ENCODE measurements around the gene CEBPE.
A peak's percentile ranks its signal among the peaks of the same experiment; 100 is the strongest.

CEBPE gene

GRCh38 chr14:23101213-23101970 is 17.7 kb downstream of the CEBPE start:
- DNase-seq: no peak

DNA sequence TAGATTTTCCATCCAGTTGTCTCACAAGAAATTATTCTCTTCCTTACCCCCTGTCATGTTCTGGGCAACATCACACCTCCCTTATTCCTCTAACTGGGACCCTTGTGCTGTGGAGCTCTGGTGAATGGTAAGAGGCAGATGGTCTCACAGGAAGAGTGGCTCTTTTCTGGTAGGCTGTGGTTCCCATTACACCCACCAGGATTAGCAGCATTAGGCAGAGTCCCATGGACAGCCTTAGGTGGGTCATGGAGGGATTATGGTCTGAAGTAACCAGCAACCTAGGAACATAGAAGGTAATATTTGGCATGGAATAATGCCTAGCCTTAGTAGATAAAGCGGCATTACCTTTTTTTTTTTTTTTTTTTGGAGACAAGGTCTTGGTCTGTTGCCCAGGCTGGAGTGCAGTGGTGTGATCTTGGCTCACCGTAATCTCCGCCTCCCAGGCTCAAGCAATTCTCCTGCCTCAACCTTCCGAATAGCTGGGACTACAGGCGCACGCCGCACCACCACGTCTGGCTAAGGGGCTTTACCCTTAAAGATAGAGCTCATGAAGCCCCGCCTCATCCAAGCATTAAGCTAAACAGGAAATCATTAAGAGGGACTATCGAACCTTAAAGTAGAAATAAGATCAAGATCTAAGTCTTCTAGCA is 19.7 kb downstream of the CEBPE start:
- DNase-seq: no peak

DNA sequence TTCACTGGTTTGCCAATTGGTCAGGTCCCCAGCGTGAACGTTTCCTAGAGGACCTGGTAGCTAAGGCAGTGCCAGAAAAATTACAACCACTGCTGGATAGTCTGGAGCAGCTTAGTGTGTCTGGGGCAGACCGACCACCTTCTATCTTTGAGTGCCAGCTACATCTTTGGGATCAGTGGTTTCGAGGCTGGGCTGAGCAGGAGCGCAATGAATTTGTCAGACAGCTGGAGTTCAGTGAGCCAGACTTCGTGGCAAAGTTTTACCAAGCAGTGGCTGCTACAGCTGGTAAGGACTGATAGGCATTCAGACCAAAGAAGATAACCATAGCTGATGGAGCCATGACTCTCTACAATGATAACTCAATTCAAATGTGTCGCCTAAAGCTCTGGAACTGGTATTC is 21.3 kb downstream of the CEBPE start:
- DNase-seq: no peak

DNA sequence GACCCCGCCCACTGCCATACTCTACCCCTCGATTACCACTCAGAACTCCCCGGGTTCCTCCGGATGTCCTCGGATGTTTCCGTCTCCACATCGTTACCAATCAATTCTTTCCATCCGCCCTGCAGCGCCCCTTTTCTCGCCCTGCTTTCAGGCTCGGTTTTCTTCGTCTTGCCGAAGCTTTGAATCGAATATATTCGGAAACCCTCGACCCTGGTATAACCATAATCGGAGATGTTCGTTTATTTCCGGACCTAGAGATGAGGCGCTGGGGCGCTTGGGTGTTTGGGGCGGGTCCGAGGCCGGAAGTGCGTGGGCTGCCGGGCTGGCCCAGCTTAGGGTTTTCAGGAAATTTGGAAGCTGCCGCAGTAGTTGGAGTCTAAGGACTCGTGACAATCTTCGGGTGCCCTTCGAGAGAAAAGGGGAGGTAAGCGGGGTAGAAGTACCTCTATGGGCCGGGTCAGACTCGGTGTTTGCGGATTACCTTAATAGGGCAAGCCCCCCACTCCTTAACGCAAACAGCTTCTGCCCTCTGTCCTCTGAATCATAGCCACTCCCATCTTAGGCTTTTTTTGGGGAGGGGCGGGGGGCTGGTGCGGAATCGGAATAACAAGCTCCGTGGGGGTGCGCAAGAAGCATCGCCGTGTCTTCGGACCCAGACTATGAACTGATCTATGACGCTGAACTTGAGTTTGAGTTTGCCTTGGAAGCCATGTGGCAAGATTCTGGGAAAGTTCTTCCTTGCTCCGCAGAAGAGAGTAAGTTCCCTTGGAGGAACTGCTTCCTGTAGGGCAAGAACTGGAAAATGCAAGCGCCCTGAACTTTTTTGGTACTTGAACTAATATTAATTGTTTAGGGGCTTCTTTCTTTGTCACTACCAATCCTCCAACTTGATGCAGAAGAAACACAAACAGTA is 23.6 kb downstream of the CEBPE start, which contains the start of gene C14orf119:
Gene C14orf119 (plus strand): TSS at position 310 of the 913 bp plus-strand sequence. CDS start 2,154 bp downstream, outside the sequence.
- DNase-seq: peak; percentile 99

GRCh38 chr14:23094666-23095195 is 24.3 kb downstream of the CEBPE start, which contains the start of gene ACIN1:
Gene ACIN1 (minus strand): TSS chr14:23095136. CDS start chr14:23095112, 24 bp downstream.
- DNase-seq: peak; percentile 83

DNA sequence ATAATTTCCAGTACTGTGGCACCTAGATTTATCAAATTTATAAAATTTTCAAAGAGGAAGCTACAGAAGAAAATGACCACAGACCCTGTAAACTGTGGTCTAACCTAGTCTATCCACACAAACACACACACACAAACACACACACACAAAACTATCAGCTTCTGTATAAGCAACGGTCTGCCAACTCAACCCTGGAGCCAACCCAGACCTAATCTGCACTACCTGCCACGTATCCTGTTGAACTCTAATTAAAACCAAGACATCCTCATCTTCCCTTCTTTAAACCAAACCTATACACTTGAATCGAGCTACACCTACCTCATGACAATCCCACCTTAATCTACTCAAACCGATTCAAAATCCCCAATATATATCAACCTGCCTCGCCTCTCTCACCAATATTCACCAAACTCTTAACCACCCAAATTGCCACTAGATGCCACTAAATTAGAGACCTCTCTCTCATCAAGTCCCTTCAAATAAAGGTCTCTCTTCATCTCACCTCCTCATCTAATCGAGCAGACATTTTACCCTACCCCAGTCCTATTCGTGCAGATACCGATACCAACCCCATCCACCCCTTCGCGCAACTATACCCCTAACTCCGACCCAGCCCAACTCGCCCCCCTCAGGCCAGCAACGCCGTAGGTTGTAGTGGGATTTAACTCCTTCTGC is 24.9 kb downstream of the CEBPE start:
- no peak for DNase-seq

DNA sequence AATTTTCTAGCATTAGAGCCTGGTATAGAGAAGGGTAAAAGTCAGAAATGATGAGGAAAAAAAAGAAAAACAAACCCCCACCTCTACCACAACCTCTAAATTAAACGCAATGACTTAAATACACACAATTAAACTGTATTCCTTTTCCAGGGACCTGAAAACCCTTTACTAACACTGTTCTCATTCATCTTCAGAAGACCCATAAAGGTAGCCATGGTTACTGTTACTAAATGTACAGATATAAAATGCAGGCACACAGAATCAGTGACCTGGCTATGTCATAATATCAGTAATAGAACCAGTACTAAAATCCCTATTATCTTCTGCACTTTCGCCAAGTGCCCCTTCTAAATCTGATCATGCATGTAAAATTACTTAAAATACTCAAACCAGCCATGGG is 25.5 kb downstream of the CEBPE start:
- no peak for DNase-seq

DNA sequence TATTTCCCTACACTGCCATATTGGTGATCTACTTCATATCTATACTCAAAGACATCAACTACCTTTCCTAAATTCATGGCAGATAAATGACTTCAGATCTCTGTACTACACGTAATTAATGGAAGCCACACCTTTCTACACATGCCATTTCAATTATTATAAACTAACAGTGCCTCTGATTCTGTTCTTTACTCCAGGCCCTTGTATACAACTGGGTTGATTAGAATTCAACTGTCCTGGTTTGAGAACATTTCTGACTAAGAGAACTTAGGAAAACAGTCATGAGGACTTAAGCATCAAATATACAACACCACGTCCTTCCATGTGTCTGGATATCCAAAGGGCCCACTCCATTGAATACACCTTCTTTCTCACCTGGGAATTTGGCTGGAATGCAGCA is 26.0 kb downstream of the CEBPE start:
- DNase-seq: no peak

DNA sequence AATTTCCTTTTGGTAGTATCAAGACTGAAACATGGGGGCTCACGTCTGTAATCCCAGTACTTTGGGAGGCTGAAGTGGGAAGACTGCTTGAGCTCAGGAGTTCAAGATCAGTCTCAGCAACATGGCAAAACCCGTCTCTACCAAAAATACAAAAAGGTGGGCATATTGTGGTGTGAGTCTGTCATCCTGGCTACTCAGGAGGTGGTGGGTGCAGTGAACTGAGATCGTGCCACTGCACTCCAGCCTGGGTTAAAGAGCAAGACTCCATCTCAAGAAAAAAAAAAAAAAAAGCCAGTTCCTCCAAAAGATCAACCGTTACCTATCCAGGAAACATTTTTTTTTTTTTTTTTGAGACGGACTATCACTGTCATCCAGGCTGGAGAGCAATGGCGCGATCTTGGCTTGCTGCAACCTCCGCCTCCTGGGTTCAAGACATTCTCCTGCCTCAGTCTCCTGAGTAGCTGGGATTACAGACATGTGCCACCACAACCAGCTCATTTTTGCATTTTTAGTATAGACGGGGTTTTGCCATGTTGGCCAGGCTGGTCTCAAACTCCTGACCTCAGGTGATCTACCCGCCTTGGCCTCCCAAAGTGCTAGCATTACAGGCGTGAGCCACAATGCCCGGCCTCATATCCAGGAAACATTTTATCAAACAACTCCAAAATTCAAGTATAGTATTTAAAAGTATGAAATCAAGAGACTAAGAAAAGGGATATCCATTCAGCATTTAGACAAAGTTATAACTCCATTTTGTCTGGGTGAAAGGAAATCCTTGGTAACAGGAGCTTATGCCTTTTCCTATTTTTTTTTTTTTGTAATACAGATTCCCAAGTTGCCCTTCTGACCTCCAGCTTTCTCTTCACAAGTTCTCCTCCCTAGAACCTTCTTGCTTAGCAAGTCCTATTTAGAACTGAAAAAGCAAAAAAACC is 27.5 kb downstream of the CEBPE start:
- no peak for DNase-seq

DNA sequence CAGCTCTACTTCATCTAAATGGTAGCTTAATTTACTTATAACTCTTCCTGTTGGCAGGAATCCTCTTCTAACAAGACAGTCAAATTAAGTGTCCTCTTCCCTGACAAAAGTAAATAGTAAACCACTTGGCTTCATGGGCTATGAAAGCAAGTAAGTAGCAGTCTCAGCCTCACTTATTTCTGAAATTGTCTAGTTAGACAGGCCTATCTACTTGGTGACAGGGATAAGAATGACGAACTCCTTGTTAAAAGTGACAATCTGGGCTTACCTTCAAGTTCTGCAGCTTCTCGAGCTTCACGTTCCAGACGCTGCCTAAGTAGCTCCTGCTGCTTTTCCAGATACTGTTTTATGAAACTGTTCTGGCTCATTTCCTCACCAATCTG is 28.8 kb downstream of the CEBPE start:
- DNase-seq: no peak

DNA sequence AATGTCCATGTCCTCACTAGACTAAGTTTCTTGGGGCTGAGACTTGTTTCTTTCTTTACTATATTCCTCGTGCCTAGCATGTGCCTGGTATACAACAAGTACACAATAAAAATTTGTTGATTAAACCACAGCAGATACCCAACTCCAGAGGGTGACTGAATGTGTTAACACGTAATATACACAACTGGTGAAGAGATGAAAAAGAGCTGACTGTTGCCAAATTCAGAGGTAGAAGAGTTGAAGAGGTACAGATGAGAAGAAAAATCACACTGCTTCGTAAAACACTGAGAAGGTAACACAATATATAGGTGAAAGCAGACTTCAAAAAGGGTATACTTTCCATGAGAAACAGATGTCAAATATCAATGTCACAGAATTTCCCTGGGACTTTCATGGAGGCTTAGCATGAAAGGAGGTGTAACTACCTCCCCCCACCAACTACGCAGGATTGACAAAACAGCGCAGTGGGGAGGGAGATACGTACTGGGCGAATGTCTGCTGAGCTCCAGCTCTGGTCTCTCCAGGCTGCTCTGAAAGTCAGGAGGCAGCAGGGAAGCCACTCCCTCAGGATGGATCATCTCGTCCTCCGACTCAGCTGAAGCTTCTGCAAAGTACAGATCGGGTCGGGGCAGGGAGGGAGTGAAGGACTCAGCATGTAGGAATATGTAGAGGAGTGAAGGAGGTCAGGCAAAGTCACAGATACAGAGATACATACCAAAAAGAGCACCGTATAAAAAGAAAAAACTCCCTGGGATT is 29.4 kb downstream of the CEBPE start:
- no peak for DNase-seq

GRCh38 chr14:23086565-23086964 is 32.5 kb downstream of the CEBPE start:
- DNase-seq: no peak

DNA sequence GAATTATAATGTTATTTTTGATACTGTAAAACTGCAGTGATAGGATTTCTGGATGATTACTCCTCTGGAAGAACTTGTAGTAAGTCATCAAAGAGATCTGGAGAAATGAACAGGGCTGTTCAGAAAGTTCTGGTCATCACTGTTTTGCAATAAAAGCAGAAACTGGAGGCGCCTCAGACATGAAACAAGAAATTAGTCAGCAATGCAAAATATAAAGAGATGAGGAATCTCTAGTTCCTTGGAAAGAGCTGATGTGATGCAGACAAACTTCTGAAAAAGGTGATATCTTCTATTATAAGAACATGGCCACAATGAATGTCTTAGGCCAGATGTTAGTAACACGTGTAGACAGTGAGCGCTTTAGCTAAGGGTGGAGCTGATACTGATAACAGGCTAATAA is 33.6 kb downstream of the CEBPE start:
- no peak for DNase-seq

- no peak for DNase-seq
Observed at GRCh38 chr14:23080474-23080873, 38.6 kb downstream of the CEBPE start.

DNA sequence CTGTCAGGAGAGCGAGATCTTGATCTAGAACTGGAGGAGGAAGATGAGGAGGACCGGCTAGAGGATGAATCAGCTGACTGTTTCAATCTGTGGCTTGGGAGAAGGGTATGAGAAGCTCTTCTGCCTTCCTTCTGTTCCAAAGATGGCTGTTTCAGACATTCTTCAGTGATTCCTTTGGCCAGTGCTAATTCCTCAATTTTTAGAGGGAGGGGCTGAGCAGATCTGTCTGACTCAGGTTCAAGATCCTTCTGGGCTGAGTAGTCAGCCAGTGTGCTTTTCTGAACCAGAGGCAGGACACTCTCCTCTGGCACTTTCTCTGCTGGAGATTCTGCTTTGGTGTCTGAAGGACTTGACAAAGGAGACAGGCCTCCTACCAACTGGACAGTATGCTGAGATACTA is 39.3 kb downstream of the CEBPE start:
- no peak for DNase-seq

DNA sequence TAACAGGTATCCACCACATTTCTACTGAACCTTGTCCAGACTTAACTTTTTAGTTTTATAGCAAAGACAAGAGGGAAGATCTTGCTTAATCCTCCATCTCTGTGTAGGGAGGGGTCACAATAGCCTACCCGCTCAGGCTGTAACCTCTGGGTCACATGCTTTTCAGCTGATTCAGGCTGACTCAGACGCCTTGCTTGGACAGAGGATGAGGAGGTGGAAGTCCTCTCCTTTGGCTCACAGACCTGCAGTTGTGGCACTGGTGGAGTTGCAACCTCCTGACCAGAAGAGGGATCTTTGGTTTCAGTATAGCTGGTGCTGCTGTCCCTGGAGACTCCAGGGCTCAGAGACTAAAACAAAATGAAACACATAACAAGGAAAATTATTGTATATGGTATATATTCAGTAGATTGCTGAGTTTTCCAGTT is 40.4 kb downstream of the CEBPE start:
- no peak for DNase-seq

DNA sequence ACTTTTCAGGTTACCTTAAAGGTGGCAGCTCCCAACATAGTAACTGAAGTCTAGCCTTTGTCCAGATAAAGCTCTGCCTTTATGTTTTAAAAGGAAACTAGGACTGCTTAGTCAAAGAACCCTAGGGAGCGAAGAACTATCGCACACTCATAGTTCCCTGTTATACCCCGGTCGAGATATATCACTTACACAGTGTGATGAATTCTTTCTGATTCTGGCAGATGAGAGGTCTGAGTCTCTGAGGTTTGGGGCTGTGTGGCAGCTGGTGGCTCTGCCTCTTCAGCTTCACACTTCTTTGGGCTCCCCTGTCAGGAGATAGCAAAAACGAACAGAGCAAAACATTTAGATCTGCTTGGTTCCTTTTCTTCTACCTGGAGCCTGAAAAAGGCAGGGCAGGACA is 41.1 kb downstream of the CEBPE start:
- DNase-seq: no peak

DNA sequence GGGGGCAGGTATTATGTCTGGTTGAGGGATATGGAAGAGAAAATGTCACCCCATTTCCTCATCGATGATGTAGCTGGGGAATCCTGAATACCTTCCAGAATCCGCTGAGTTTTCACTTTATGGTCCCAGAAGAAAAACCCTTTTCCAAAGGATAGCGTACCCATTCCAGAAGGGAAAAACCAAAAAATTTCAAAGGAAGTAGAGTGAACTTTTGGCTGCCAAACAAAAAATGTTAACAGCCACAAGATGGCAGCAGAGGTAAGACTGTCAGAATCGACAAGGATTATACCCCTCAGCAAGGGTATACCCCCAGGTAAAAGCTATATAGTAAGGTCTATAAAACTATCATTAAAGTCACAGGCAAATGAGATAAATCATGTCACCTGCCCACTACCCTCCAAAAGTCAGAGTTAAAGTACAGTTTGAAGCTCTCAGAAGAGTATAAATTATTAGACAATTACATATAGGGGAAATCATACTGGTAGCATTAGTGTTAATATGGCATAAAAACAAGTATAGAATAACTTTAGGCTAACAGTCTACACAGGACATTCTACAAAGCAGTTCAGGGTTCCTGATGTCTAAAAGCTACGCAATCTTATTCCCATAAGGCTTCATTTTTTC is 42.2 kb downstream of the CEBPE start:
- DNase-seq: peak; percentile 44

- DNase-seq: no peak
Observed at GRCh38 chr14:23074906-23075305, 44.1 kb downstream of the CEBPE start.

DNA sequence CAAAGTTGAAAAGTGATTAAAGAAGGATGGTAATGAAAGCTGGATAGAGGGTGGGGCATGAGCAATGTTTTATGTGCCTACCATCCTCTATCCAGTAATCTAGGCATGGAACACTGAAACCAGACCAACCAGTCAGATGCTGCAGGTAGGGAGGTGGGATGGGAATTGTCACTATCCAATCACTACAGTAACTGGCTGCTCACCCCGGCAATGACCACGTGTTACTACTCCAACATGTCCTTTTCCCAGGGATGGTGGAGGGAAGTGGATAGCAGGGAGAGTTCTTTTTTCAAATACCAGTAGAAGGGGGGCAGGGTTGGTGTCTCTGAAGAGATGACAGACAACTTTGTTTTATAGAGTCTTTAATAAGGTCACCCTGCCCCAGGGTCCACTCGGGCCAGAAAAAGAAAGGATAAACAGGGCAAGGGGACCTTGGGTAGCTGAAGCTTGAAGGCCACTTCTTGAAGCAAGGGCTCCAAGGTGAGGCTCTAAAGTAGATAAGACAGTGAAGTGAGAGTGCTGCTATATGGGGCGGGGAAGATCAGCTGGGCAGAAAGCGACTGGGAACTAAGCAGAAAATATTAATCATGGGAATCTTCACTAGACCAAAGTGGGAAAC is 47.0 kb downstream of the CEBPE start:
- no peak for DNase-seq

All from activated CD4-positive, alpha-beta T cell treated with anti-CD3 and anti-CD28 coated beads, Interleukin-2, Interleukin-6, amounts not matched to agents 100 ng/mL and 50 ng/mL, durations not matched to agents 16 hours and 8 hours (primary cell).